GM21825 (cell line): Measurements from ENCODE around the gene CDCA7L.

Experiments
- ATAC-seq: cut with Tn5 transposase; IDR thresholded peaks from one replicate; pipeline ENCODE4 v1.9.1; 2021; ENCODE audit warnings: mild to moderate bottlenecking, moderate library complexity; ENCODE audit not compliant: unreplicated experiment

Gene CDCA7L, protein sequence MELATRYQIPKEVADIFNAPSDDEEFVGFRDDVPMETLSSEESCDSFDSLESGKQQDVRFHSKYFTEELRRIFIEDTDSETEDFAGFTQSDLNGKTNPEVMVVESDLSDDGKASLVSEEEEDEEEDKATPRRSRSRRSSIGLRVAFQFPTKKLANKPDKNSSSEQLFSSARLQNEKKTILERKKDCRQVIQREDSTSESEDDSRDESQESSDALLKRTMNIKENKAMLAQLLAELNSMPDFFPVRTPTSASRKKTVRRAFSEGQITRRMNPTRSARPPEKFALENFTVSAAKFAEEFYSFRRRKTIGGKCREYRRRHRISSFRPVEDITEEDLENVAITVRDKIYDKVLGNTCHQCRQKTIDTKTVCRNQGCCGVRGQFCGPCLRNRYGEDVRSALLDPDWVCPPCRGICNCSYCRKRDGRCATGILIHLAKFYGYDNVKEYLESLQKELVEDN

DNA sequence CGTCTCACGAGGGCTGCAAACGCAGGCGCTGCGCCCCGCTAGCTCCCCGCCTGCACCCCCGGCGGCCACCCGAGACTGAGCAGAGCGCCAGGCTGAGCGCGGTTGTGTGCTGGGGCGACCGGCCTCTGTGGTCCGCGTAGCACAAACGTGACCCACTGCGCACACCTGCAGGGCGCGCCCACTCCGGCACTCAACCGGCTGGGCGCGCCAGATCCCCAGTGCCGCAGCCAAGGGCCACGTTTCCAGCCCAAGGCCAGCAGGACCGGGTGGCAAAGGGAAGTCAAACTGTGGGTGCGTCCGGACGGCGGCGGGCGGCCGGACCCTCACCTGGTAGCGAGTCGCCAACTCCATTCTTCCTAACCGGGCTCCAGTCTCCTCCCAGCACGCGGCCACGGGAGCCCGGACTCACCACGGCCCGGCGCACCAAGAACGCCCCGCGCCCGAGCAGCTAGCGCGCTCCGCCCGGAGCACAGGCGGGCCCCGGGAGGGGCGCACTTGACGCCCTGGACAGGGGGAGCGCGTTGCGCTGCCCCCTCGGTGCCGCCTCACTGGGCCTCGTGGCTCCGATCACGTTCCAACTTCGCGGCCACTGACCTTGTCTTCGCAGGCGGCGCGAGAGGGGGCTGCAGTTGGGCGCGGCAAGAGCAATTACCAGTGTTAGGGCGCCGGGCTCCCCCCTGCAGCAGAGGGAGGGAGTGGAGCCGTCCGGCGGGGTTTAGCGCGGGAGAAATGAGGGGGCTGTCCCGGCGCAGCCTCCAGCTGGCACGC is at the start of gene CDCA7L:
TSS of gene CDCA7L (minus strand) at position 446 of the 768 bp plus-strand sequence. CDS start at position 351, 95 bp downstream.
- ATAC-seq: peak; percentile 81

DNA sequence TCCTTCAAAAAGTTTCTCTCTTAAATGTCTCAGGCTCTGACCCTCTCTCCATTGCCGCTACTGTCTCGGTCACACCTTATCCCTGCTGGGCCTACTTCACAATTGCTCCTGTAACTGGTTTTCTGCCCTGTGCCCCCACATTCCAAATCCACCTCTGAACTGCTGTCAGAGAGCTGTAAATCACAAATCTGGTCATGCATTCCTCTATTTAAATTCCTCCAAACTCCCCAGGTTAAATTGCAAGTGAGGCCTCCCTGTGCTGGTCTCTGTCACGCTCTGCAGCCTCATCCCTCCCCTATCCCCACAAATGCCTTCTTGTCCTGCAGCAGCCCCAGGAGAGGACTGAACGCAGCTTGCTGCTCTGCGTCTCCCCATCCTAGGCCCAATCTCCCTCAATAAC is 40.4 kb upstream of the CDCA7L start:
- no peak for ATAC-seq

- no peak for ATAC-seq
These were observed 38.3 kb upstream of the CDCA7L start for GRCh38 chr7:21984042-21984441.

DNA sequence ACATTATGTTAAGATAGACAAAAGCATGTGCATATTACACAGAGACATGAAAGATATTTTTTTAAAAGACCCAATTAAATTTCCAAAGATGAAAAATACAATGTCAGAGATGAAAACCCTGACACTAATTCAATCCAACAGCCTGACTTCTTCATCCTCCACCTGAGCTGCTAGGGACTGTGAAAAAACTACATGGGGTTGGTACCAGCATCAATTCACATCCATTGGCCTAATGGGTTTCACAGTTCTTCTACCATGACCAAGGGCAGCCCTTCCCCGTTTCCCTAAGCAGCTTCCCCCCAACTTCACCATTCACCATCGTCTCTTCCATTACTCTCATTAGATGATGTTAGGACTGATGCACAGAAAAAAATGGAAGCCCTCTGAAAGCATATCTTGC is 37.4 kb upstream of the CDCA7L start:
- no peak for ATAC-seq

GRCh38 chr7:21981524-21981923 is 35.8 kb upstream of the CDCA7L start:
- ATAC-seq: no peak

GRCh38 chr7:21980926-21981500 is 35.3 kb upstream of the CDCA7L start:
- no peak for ATAC-seq

DNA sequence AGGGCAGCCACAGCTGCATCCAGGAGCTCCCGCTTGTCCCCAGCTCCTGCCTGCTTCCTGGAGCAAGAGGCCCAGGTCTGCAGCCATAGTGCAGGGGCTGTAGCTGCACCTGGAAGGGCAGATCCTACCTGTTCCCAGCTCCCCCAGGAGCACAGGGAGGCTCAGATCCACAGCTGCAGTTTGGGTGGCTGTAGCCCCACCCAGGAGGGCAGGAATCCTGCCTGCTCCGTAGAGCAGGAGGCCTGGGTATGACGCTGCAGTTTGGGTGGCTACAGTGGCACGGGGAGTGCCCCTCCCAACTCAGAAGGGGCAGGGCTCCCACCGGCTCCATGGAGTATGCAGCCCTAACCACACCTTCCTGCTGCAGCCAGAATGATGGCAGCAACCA is 26.7 kb upstream of the CDCA7L start:
- no peak for ATAC-seq

GRCh38 chr7:21971780-21972396 is 26.2 kb upstream of the CDCA7L start:
- no peak for ATAC-seq

GRCh38 chr7:21969822-21970221 is 24.1 kb upstream of the CDCA7L start:
- ATAC-seq: no peak

DNA sequence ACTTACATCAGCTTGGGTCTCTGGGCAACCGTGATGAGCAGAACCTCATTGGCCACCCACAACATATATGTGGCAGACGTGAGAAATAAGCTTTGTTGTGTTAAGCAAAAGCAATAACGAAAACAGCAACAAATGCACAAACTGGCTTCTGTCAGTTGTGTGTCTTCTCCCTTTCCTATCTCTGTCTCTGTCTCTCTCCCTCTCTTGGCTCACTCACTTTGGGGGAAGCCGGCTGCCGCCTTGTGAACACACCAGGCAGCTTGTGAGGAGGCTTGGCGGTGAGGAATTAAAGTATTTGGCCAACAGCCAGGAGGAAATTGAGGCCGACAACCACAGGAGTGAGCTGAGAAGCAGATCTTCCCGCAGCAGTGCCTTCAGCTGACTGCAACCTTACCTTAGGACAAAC is 21.9 kb upstream of the CDCA7L start:
- ATAC-seq: no peak

GRCh38 chr7:21966271-21966670 is 20.6 kb upstream of the CDCA7L start:
- peak; percentile 83 for ATAC-seq

- ATAC-seq: no peak
These were observed 19.6 kb upstream of the CDCA7L start for GRCh38 chr7:21965291-21965690.

GRCh38 chr7:21962677-21963076 is 17.0 kb upstream of the CDCA7L start:
- no peak for ATAC-seq

DNA sequence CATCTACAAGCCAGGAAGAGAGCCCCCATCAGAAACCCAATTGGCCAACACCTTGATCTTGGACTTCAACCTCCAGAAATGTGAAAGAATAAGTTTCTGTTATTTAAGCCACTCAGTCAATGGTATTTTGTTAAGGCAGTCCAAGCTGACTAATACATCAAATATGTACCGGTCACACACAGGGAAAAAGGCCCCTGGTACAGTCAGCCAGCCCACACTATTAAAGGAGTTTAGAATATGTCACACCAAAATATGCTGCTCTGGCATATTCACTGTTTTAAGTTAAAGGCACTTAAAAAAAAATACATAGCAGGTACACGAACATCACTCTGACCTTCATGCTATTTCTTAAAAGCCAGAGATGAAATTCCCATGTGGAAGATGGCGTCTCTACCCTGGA is 15.2 kb upstream of the CDCA7L start:
- ATAC-seq: no peak

GRCh38 chr7:21959387-21959776 is 13.7 kb upstream of the CDCA7L start:
- ATAC-seq: no peak

DNA sequence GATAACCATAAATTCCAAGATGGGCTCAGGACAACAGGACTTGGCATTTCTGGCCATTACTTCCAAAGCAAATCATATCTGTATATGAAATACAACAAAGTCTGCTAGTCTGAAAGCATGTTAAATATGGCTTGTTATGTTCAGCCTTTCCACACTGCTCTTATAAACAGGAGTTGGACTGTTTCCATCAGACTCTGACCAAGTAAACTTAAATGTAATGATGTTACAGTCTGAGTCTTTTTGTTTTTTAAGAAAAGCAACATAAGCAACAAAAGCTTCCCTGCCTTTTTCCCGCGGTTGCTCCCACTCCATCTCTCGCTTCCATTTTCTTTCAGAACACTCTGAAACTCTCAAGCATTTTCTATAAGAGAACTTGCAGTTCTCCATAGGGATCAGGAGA is 8.1 kb upstream of the CDCA7L start:
- no peak for ATAC-seq

DNA sequence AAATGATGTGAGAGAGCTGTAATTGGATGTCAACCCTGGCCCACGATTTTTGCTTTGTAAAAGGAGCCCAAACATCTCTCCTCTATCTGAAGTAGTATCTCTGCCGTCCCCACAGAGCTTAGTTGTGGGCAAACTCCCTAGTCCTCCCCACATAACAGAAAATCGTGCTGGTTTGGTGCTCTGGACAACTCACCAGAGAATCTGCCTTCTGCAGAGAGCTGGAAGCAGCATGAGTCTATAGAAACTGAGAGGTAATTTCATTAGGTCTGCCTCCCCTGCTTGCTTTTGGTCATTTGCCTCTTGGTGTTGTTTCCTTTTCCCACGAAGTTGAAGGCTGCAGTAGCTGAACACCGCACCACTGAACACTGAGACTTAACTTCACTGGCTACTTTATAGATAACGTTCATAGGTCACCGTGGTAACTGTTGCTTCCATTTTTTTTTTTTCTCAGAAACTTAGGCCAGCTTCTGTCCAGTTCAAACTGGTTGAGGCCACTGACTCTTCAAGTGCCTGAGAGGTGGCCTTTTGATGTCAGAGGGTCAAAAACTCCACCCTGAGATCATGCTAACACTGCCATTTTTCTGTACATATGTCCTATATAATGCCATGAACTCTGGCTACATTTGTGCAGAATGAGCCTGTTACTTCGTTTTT is 3.3 kb upstream of the CDCA7L start:
- no peak for ATAC-seq

DNA sequence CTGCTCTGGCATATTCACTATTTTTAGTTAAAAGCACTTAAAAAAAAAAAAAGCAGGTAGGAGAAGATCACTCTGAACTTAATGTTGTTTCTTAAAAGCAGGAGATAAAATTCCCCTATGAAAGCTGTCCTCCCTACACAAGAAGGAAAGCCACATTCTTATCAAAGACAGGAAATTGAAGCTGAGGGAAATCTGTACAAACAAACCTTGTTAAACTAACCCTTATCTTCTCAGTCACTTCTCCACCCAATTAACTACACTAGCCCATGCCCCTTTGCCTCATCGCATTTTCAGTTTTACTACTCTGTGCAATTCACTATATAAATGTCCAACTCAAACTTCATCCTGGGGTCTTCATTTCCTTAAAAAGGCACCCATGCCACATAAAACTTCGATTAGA is 2.7 kb upstream of the CDCA7L start:
- ATAC-seq: no peak

DNA sequence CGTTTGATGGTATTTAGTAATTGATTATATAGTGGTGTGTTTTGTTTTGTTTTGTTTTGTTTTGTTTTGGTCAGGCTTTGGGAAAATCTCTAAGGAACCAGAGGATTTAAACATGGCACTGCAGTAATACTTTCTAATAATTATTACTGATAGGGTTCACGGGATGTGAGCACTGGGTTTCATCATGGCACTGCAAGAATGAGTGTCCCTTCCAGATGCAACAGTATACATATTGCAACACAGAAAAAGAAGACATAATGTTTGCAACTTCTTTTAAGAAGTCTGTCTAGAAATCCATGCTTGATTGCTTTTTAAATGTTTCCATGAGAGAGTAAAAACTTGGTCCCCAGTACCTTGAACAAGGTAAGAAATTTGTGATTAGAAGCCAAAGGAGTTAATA is 2.2 kb upstream of the CDCA7L start:
- no peak for ATAC-seq

DNA sequence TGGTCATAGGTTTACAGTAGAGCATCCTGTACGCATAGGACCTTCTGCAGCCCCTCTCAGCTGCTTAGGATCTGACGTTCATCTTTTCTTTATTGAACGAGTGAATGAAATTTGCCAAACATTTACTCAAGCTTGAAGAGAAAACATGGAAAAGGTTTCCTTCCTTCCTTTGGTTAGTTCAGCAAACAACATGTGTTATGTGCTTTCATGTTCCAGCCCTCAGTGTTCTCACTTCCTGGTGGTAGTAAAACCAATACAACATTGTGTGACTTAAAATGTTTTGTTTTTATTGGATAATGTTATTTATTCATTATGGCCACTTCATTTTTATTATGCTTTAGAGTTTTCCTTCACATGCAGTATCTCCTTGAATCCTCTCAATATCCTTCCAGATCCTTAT is 1.4 kb upstream of the CDCA7L start:
- no peak for ATAC-seq

GRCh38 chr7:21946222-21946709 is 567 bp upstream of the CDCA7L start:
- ATAC-seq: no peak
